ENCODE measurements around the gene TLR4. TPM values are rescaled to one million over a fixed set of nuclear protein-coding genes. Genes with fewer than 3 reads are reported as not detected.
A peak's percentile ranks its signal among the peaks of the same experiment; 100 is the strongest.

The TLR4 gene
- total RNA-seq, 2 donors from 2014 or later, result 78.2 to 94.5 TPM

- DNase-seq (ENCODE audit: low spot score), result no peak
- Histone ChIP-seq H3K27me3 (replicated peaks; ENCODE audit: insufficient read depth) (no peaks in the 10 kb centered on the region), H3K36me3 (peaks cover 23% of the 10 kb centered on the region), H3K4me3 (peak overlapping the region; percentile 71), H3K27ac (peak overlapping the region in 1 of 2 donors; percentile 23), H3K9me3 (no peaks in the 10 kb centered on the region), H3K4me1 (ENCODE audit: control insufficient read depth in 1 of 2, low read depth in 2 of 2) (peaks cover 6 to 33% of the 10 kb centered on the region in 2 donors)
- ATAC-seq (ENCODE audit: insufficient number of reproducible peaks, low FRiP score, low read depth), result no peak
- TF ChIP-seq CTCF (IDR thresholded peaks at IDR 0.05), result no peak
Measured at GRCh38 chr9:117707561-117707960, 3.4 kb downstream of the TLR4 start.

GRCh38 chr9:117709936-117710335, 5.7 kb downstream of the TLR4 start:
- peaks cover 45% of the 10 kb centered on the region for H3K36me3 ChIP-seq

GRCh38 chr9:117714282-117714681, 10.1 kb downstream of the TLR4 start:
- DNase-seq (ENCODE audit: low spot score) (no peak), ATAC-seq (ENCODE audit: insufficient number of reproducible peaks, low FRiP score, low read depth) (no peak)
- Histone ChIP-seq H3K27ac (no peak overlapping the region), H3K4me3 (no peak overlapping the region), H3K27me3 (replicated peaks; ENCODE audit: insufficient read depth) (no peaks in the 10 kb centered on the region), H3K36me3 (peaks cover 38% of the 10 kb centered on the region), H3K4me1 (ENCODE audit: control insufficient read depth in 1 of 2, low read depth in 2 of 2) (peaks cover 14 to 17% of the 10 kb centered on the region in 2 donors), H3K9me3 (no peaks in the 10 kb centered on the region)
- TF ChIP-seq CTCF (IDR thresholded peaks at IDR 0.05), result no peak

More at GRCh38 chr9:117709936-117710335, 5.7 kb downstream of the TLR4 start:
- Histone ChIP-seq H3K27ac (no peak overlapping the region), H3K9me3 (no peaks in the 10 kb centered on the region), H3K4me3 (no peak overlapping the region), H3K4me1 (ENCODE audit: control insufficient read depth in 1 of 2, low read depth in 2 of 2) (peaks cover 6 to 13% of the 10 kb centered on the region in 2 donors), H3K27me3 (replicated peaks; ENCODE audit: insufficient read depth) (no peaks in the 10 kb centered on the region)
- no peak for DNase-seq (ENCODE audit: low spot score)
- no peak for TF ChIP-seq CTCF (IDR thresholded peaks at IDR 0.05)
- ATAC-seq (ENCODE audit: insufficient number of reproducible peaks, low FRiP score, low read depth), result no peak

GRCh38 chr9:117715411-117715989, 11.3 kb downstream of the TLR4 start:
- Histone ChIP-seq H3K9me3 (no peaks in the 10 kb centered on the region), H3K27me3 (replicated peaks; ENCODE audit: insufficient read depth) (no peaks in the 10 kb centered on the region), H3K27ac (no peak overlapping the region), H3K36me3 (peaks cover 38% of the 10 kb centered on the region), H3K4me3 (no peak overlapping the region), H3K4me1 (ENCODE audit: control insufficient read depth in 1 of 2, low read depth in 2 of 2) (peaks cover 20 to 26% of the 10 kb centered on the region in 2 donors)
- no peak for DNase-seq (ENCODE audit: low spot score)
- ATAC-seq (ENCODE audit: insufficient number of reproducible peaks, low FRiP score, low read depth), result no peak
- TF ChIP-seq CTCF (IDR thresholded peaks at IDR 0.05), result no peak

- H3K4me3 ChIP-seq, result no peak overlapping the region
- H3K36me3 ChIP-seq, result peaks cover 19% of the 10 kb centered on the region
- H3K27me3 ChIP-seq (replicated peaks; ENCODE audit: insufficient read depth), result no peaks in the 10 kb centered on the region
- H3K9me3 ChIP-seq, result no peaks in the 10 kb centered on the region
- peaks cover 28 to 38% of the 10 kb centered on the region in 2 donors for H3K4me1 ChIP-seq (ENCODE audit: control insufficient read depth in 1 of 2, low read depth in 2 of 2)
- H3K27ac ChIP-seq, result peak overlapping the region in 1 of 2 donors; percentile 21
- ATAC-seq (ENCODE audit: insufficient number of reproducible peaks, low FRiP score, low read depth) (no peak), DNase-seq (ENCODE audit: low spot score) (no peak)
- TF ChIP-seq CTCF (IDR thresholded peaks at IDR 0.05), result no peak
Measured at GRCh38 chr9:117718085-117718484, 13.9 kb downstream of the TLR4 start.

Data from thoracic aorta (tissue), 2 donors.